ENCODE data around the gene ACTL6B. TPM values are rescaled to one million over a fixed set of nuclear protein-coding genes. Genes with fewer than 3 reads are reported as not detected.
A peak's percentile ranks its signal among the peaks of the same experiment; 100 is the strongest.

ACTL6B gene
- total RNA-seq, 2 donors from 2014 or later = not detected

- H3K27ac ChIP-seq = peak overlapping the region; percentile 56 to 94
Measured at GRCh38 chr7:100604976-100605911, 51.0 kb downstream of the ACTL6B start.

GRCh38 chr7:100604028-100604975 is 51.9 kb downstream of the ACTL6B start:
- Histone ChIP-seq H3K27ac (peak overlapping the region; percentile 92 to 94), H3K4me1 (ENCODE audit: control insufficient read depth in 1 of 2, low read depth in 2 of 2) (peaks cover 11 to 31% of the 10 kb centered on the region in 2 donors), H3K27me3 (replicated peaks; ENCODE audit: insufficient read depth) (no peaks in the 10 kb centered on the region), H3K36me3 (no peaks in the 10 kb centered on the region), H3K9me3 (no peaks in the 10 kb centered on the region), H3K4me3 (peak overlapping the region; percentile 96)
- peak; percentile 43 for TF ChIP-seq CTCF (IDR thresholded peaks at IDR 0.05)
- DNase-seq (ENCODE audit: low spot score) = no peak
- ATAC-seq (ENCODE audit: insufficient number of reproducible peaks, low FRiP score, low read depth) = peak; percentile 52

More at GRCh38 chr7:100604976-100605911, 51.0 kb downstream of the ACTL6B start:
- DNase-seq (ENCODE audit: low spot score) (no peak), ATAC-seq (ENCODE audit: insufficient number of reproducible peaks, low FRiP score, low read depth) (no peak)
- TF ChIP-seq CTCF (IDR thresholded peaks at IDR 0.05) = no peak
- Histone ChIP-seq H3K9me3 (no peaks in the 10 kb centered on the region), H3K4me1 (ENCODE audit: control insufficient read depth in 1 of 2, low read depth in 2 of 2) (peaks cover 11 to 31% of the 10 kb centered on the region in 2 donors), H3K4me3 (peak overlapping the region; percentile 96), H3K36me3 (no peaks in the 10 kb centered on the region), H3K27me3 (replicated peaks; ENCODE audit: insufficient read depth) (no peaks in the 10 kb centered on the region)

GRCh38 chr7:100603726-100604027 is 52.6 kb downstream of the ACTL6B start:
- Histone ChIP-seq H3K27me3 (replicated peaks; ENCODE audit: insufficient read depth) (no peaks in the 10 kb centered on the region), H3K4me3 (peak overlapping the region; percentile 96), H3K36me3 (no peaks in the 10 kb centered on the region), H3K27ac (peak overlapping the region; percentile 92 to 94), H3K4me1 (ENCODE audit: control insufficient read depth in 1 of 2, low read depth in 2 of 2) (peaks cover 11 to 31% of the 10 kb centered on the region in 2 donors), H3K9me3 (no peaks in the 10 kb centered on the region)
- TF ChIP-seq CTCF (IDR thresholded peaks at IDR 0.05) = no peak
- ATAC-seq (ENCODE audit: insufficient number of reproducible peaks, low FRiP score, low read depth) (no peak), DNase-seq (ENCODE audit: low spot score) (no peak)

GRCh38 chr7:100602889-100603725 is 53.1 kb downstream of the ACTL6B start:
- Histone ChIP-seq H3K27me3 (replicated peaks; ENCODE audit: insufficient read depth) (no peaks in the 10 kb centered on the region), H3K9me3 (no peaks in the 10 kb centered on the region), H3K4me3 (peak overlapping the region; percentile 96), H3K27ac (peak overlapping the region; percentile 92 to 94), H3K4me1 (ENCODE audit: control insufficient read depth in 1 of 2, low read depth in 2 of 2) (peaks cover 11 to 31% of the 10 kb centered on the region in 2 donors), H3K36me3 (no peaks in the 10 kb centered on the region)
- DNase-seq (ENCODE audit: low spot score) = no peak
- TF ChIP-seq CTCF (IDR thresholded peaks at IDR 0.05) = no peak
- no peak for ATAC-seq (ENCODE audit: insufficient number of reproducible peaks, low FRiP score, low read depth)
